Neural cell (in vitro differentiated cells): ENCODE results near the gene TAGLN. TPM values are rescaled to one million over a fixed set of nuclear protein-coding genes. Genes with fewer than 3 reads are reported as not detected.
A peak's percentile ranks its signal among the peaks of the same experiment; 100 is the strongest.

Experiments
- H2AFZ ChIP-seq: fragments of 200-600, 300-800 bp; sonication (generic), shearing (Covaris generic); 2 replicates; pipeline ENCODE4 v1.6.0; 2014; ENCODE audit warnings: low read depth, mild to moderate bottlenecking, antibody characterized with exemption, low read length, moderate library complexity
- H3F3A ChIP-seq: fragments of 200-600 bp; shearing (Covaris generic); 2 replicates; pipeline ENCODE4 v1.6.1; 2016; ENCODE audit warnings: mild to moderate bottlenecking, moderate library complexity, mixed read lengths, antibody characterized with exemption, low read length; ENCODE audit not compliant: insufficient read depth, poor library complexity, severe bottlenecking
- H3K27ac ChIP-seq: fragments of 200-600, 300-800 bp; sonication (generic), shearing (Covaris generic); 2 replicates; pipeline ENCODE4 v1.5.1; 2014; ENCODE audit warnings: mild to moderate bottlenecking, low read length, moderate library complexity
- H3K27me3 ChIP-seq: fragments of 300-800, 200-600 bp; sonication (generic), shearing (Covaris generic); 2 replicates; pipeline ENCODE4 v1.6.0; 2014; ENCODE audit warnings: mild to moderate bottlenecking, low read depth, low read length, moderate library complexity; ENCODE audit not compliant: insufficient read depth
- H3K36me3 ChIP-seq: fragments of 300-800, 200-600 bp; sonication (generic), shearing (Covaris generic); 2 replicates; pipeline ENCODE4 v1.5.1; 2014; ENCODE audit warnings: mild to moderate bottlenecking, antibody characterized with exemption, low read length, moderate library complexity; ENCODE audit not compliant: insufficient read depth
- H3K4me2 ChIP-seq: fragments of 300-800, 200-600 bp; sonication (generic), shearing (Covaris generic); 2 replicates; pipeline ENCODE4 v1.6.0; 2014; ENCODE audit warnings: mild to moderate bottlenecking, low read length
- H3K4me3 ChIP-seq: fragments of 300-800, 200-600 bp; sonication (generic), shearing (Covaris generic); 2 replicates; pipeline ENCODE4 v1.5.1; 2014; ENCODE audit warnings: mild to moderate bottlenecking, low read length, moderate library complexity
- H3K79me2 ChIP-seq: fragments of 200-600 bp; shearing (Covaris generic); replicated peaks from 2 replicates; pipeline ENCODE4 v1.6.0; 2014; ENCODE audit warnings: mild to moderate bottlenecking, low read length, moderate library complexity; ENCODE audit not compliant: insufficient read depth
- H3K9ac ChIP-seq: fragments of 300-800, 200-600 bp; sonication (generic), shearing (Covaris generic); 2 replicates; pipeline ENCODE4 v1.6.1; 2016; ENCODE audit warnings: mild to moderate bottlenecking, low read length, mixed read lengths
- H3K9me2 ChIP-seq: fragments of 200-600 bp; shearing (Covaris generic); 2 replicates; pipeline ENCODE4 v1.6.1; 2016; ENCODE audit warnings: mild to moderate bottlenecking, low read length, mixed read lengths; ENCODE audit not compliant: insufficient read depth
- H3K9me3 ChIP-seq: fragments of 200-600, 300-800 bp; sonication (generic), shearing (Covaris generic); 2 replicates; pipeline ENCODE4 v1.6.1; 2016; ENCODE audit warnings: mild to moderate bottlenecking, mixed run types, low read length, moderate library complexity, mixed read lengths
- H4K20me1 ChIP-seq: fragments of 200-600 bp; shearing (Covaris generic); 2 replicates; pipeline ENCODE4 v1.6.1; 2016; ENCODE audit warnings: mild to moderate bottlenecking, mixed run types; ENCODE audit not compliant: insufficient read depth
- CTCF ChIP-seq: fragments of 450-650 bp; IDR thresholded peaks from 2 replicates; pipeline ENCODE4 v1.5.1; 2014; ENCODE audit warnings: antibody characterized with exemption, mild to moderate bottlenecking, moderate library complexity; ENCODE audit not compliant: poor library complexity, severe bottlenecking
- EP300 ChIP-seq: fragments of 450-650 bp; conservative IDR thresholded peaks from 2 replicates; pipeline ENCODE4 v1.6.1; 2014; ENCODE audit warnings: antibody characterized with exemption, mild to moderate bottlenecking, moderate library complexity; ENCODE audit not compliant: poor library complexity, severe bottlenecking
- EZH2 ChIP-seq: fragments of 200-600, 300-800 bp; shearing (Covaris generic), sonication (generic); IDR thresholded peaks from 2 replicates; pipeline ENCODE4 v1.6.1; 2014; ENCODE audit warnings: antibody characterized with exemption, low read length, borderline replicate concordance, mild to moderate bottlenecking; ENCODE audit not compliant: insufficient read depth, poor library complexity, severe bottlenecking
- MXI1 ChIP-seq: fragments of 450-650 bp; conservative IDR thresholded peaks from 2 replicates; pipeline ENCODE4 v1.6.1; 2014; ENCODE audit warnings: antibody characterized with exemption, mild to moderate bottlenecking; ENCODE audit not compliant: poor library complexity, severe bottlenecking
- POLR2AphosphoS5 ChIP-seq: IDR thresholded peaks from 2 replicates; pipeline ENCODE4 v1.6.1; 2012
- RAD21 ChIP-seq: fragments of 450-650 bp; conservative IDR thresholded peaks from 2 replicates; pipeline ENCODE4 v1.6.1; 2014; ENCODE audit warnings: antibody characterized with exemption, mild to moderate bottlenecking, moderate library complexity
- REST ChIP-seq: IDR thresholded peaks from 2 replicates; pipeline ENCODE4 v1.6.1; 2012; ENCODE audit warnings: borderline replicate concordance
- SMC3 ChIP-seq: fragments of 450-650 bp; conservative IDR thresholded peaks from 2 replicates; pipeline ENCODE4 v1.6.1; 2014; ENCODE audit warnings: antibody characterized with exemption, mild to moderate bottlenecking, moderate library complexity; ENCODE audit not compliant: poor library complexity
- TAF1 ChIP-seq: IDR thresholded peaks from 2 replicates; pipeline ENCODE4 v1.6.1; 2012; ENCODE audit warnings: low read depth
- polyA plus RNA-seq: library from polyadenylated mRNA; depleted of rRNA; stranded (reverse); fragments of >200 nt; gene quantifications from 2 replicates; pipeline ENCODE4 v1.2.3, GENCODE V29; 2014

Gene TAGLN
- polyA plus RNA-seq, 1 donor from 2014 or later, result 15.7 TPM

GRCh38 chr11:117229931-117230285, 30.7 kb downstream of the TAGLN start:
- TF ChIP-seq MXI1 (no peak), EZH2 (no peak), REST (no peak), SMC3 (no peak), CTCF (no peak), RAD21 (no peak), EP300 (no peak), POLR2AphosphoS5 (no peak), TAF1 (no peak)
- no peaks in the 10 kb centered on the region for H3K27me3 ChIP-seq
- no peaks in the 10 kb centered on the region for H3F3A ChIP-seq
- H2AFZ ChIP-seq, result no peak overlapping the region
- no peaks in the 10 kb centered on the region for H3K36me3 ChIP-seq
- H3K27ac ChIP-seq, result no peak overlapping the region
- no peaks in the 10 kb centered on the region for H3K9me2 ChIP-seq
- peaks cover 42% of the 10 kb centered on the region for H3K79me2 ChIP-seq
- H3K9ac ChIP-seq, result no peak overlapping the region
- no peak overlapping the region for H3K4me2 ChIP-seq
- H3K9me3 ChIP-seq, result no peaks in the 10 kb centered on the region
- peak overlapping the region; percentile 95 for H3K4me3 ChIP-seq
- H4K20me1 ChIP-seq, result no peaks in the 10 kb centered on the region

GRCh38 chr11:117230286-117230961, 31.3 kb downstream of the TAGLN start:
- no peaks in the 10 kb centered on the region for H3K27me3 ChIP-seq
- peak overlapping the region; percentile 95 for H3K4me3 ChIP-seq
- H3K27ac ChIP-seq, result no peak overlapping the region
- H3K79me2 ChIP-seq, result peaks cover 43% of the 10 kb centered on the region
- H3K9me3 ChIP-seq, result no peaks in the 10 kb centered on the region
- H3F3A ChIP-seq, result no peaks in the 10 kb centered on the region
- H3K36me3 ChIP-seq, result no peaks in the 10 kb centered on the region
- H4K20me1 ChIP-seq, result no peaks in the 10 kb centered on the region
- no peaks in the 10 kb centered on the region for H3K9me2 ChIP-seq
- H3K4me2 ChIP-seq, result peak overlapping the region; percentile 96
- H2AFZ ChIP-seq, result no peak overlapping the region
- peak overlapping the region; percentile 99 for H3K9ac ChIP-seq
- TF ChIP-seq RAD21 (no peak), REST (no peak), CTCF (no peak), MXI1 (no peak), POLR2AphosphoS5 (no peak), EZH2 (no peak), EP300 (no peak), TAF1 (no peak), SMC3 (no peak)
